ENCODE data around the gene ANGPTL3.
"Not testable (repeated sequence)": the region's sequence is repeated elsewhere in the genome, so short reads cannot be mapped to it uniquely, and the experiment has no call there.

DNA sequence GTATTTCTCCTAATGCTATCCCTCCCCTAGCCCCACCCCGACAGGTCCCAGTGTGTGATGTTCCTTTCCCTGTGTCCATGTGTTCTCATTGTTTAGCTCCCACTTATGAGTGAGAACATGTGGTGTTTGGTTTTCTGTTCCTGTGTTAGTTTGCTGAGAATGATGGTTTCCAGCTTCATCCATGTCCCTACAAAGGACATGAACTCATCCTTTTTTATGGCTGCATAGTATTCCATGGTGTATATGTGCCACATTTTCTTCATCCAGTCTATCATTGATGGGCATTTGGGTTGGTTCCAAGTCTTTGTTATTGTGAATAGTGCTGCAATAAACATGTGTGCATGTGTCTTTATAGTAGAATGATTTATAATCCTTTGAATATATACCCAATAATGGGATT lies 13.3 kb downstream of the ANGPTL3 start:
- TF ChIP-seq, protein P1, sequence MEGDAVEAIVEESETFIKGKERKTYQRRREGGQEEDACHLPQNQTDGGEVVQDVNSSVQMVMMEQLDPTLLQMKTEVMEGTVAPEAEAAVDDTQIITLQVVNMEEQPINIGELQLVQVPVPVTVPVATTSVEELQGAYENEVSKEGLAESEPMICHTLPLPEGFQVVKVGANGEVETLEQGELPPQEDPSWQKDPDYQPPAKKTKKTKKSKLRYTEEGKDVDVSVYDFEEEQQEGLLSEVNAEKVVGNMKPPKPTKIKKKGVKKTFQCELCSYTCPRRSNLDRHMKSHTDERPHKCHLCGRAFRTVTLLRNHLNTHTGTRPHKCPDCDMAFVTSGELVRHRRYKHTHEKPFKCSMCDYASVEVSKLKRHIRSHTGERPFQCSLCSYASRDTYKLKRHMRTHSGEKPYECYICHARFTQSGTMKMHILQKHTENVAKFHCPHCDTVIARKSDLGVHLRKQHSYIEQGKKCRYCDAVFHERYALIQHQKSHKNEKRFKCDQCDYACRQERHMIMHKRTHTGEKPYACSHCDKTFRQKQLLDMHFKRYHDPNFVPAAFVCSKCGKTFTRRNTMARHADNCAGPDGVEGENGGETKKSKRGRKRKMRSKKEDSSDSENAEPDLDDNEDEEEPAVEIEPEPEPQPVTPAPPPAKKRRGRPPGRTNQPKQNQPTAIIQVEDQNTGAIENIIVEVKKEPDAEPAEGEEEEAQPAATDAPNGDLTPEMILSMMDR (IDR thresholded peaks at IDR 0.05 in 8 of 11, conservative IDR thresholded peaks at IDR 0.05 in 3 of 11), result not testable (repeated sequence)
- not testable (repeated sequence) for TF ChIP-seq POLR2A (IDR thresholded peaks at IDR 0.05)

All from spleen (tissue), 7 donors.